Measurements from ENCODE around the gene LSM11.
"Not testable (repeated sequence)": the region's sequence is repeated elsewhere in the genome, so short reads cannot be mapped to it uniquely, and the experiment has no call there.

Gene LSM11

DNA sequence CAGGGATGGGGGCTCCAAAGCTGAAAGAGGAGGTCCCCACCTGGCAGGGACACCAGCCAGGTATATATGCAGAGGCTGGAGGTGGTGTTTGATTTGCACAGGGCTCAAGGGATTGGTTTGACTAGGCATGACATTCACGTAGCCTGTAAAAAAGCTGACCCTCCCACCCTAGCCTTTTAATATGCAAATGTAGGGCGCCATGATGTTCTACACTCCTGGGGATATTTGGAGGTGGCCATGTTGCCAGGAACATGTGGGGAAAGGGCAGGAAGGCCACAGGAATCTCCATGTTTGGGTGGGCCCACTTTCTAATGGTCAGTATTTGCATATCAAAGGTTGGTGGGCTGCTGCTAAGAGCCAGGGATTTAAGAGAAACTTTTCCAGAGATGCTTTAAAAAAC lies 24.3 kb upstream of the LSM11 start:
- TF ChIP-seq, protein P1, sequence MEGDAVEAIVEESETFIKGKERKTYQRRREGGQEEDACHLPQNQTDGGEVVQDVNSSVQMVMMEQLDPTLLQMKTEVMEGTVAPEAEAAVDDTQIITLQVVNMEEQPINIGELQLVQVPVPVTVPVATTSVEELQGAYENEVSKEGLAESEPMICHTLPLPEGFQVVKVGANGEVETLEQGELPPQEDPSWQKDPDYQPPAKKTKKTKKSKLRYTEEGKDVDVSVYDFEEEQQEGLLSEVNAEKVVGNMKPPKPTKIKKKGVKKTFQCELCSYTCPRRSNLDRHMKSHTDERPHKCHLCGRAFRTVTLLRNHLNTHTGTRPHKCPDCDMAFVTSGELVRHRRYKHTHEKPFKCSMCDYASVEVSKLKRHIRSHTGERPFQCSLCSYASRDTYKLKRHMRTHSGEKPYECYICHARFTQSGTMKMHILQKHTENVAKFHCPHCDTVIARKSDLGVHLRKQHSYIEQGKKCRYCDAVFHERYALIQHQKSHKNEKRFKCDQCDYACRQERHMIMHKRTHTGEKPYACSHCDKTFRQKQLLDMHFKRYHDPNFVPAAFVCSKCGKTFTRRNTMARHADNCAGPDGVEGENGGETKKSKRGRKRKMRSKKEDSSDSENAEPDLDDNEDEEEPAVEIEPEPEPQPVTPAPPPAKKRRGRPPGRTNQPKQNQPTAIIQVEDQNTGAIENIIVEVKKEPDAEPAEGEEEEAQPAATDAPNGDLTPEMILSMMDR (IDR thresholded peaks at IDR 0.05; ENCODE audit: borderline replicate concordance, extremely low read depth, low read length, poor library complexity, severe bottlenecking), result no peak
- TF ChIP-seq EZH2 (IDR thresholded peaks at IDR 0.05; ENCODE audit: borderline replicate concordance, low read depth, low read length, severe bottlenecking), result no peak

DNA sequence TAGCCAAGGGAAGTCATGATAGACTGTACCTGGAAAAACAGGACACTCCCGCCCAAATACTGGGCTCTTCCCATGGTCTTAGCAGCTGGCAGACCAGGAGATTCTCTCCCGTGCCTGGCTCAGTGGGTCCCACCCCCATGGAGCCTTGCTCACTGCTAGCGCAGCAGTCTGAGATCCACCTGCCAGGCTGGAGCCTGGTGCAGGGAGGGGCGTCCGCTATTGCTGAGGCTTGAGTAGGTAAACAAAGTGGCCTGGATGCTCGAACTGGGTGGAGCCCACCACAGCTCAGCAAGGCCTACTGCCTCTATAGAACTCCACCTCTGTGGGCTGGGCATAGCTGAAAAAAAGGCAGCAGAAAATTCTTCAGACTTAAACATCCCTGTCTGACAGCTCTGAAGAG lies 22.4 kb upstream of the LSM11 start:
- H3K4me2 ChIP-seq (ENCODE audit: insufficient read depth, low read length), result no peak overlapping the region
- no peaks in the 10 kb centered on the region for H3K9me3 ChIP-seq (ENCODE audit: insufficient read depth, low read length, severe bottlenecking)
- no peak for DNase-seq
- H3K9ac ChIP-seq (ENCODE audit: low read depth, low read length), result no peak overlapping the region
- H3K79me2 ChIP-seq (ENCODE audit: insufficient read depth, low read length), result no peaks in the 10 kb centered on the region
- H3K36me3 ChIP-seq (ENCODE audit: insufficient read depth, low read length), result no peaks in the 10 kb centered on the region
- TF ChIP-seq, protein P1 (IDR thresholded peaks at IDR 0.05; ENCODE audit: borderline replicate concordance, extremely low read depth, low read length, poor library complexity, severe bottlenecking), result no peak
- no peak for TF ChIP-seq EZH2 (IDR thresholded peaks at IDR 0.05; ENCODE audit: borderline replicate concordance, low read depth, low read length, severe bottlenecking)
- H3K4me3 ChIP-seq (ENCODE audit: low read depth in 1 of 2, low read length in 2 of 2), result no peak overlapping the region
- H3K4me1 ChIP-seq (ENCODE audit: insufficient read depth, low read length), result peaks cover 25% of the 10 kb centered on the region
- H3K27me3 ChIP-seq (ENCODE audit: insufficient read depth, low read length, poor library complexity), result no peaks in the 10 kb centered on the region
- no peaks in the 10 kb centered on the region for H4K20me1 ChIP-seq (ENCODE audit: insufficient read depth, low read length)
- H2AFZ ChIP-seq (ENCODE audit: low read depth, low read length), result no peak overlapping the region
- H3K27ac ChIP-seq (ENCODE audit: low read length), result no peak overlapping the region
- no peak for ATAC-seq (ENCODE audit: insufficient read depth, low read depth)

More for the DNA sequence above, 24.3 kb upstream of the LSM11 start:
- Histone ChIP-seq H3K4me3 (ENCODE audit: low read depth in 1 of 2, low read length in 2 of 2) (no peak overlapping the region), H4K20me1 (ENCODE audit: insufficient read depth, low read length) (no peaks in the 10 kb centered on the region), H3K4me1 (ENCODE audit: insufficient read depth, low read length) (peaks cover 25% of the 10 kb centered on the region), H3K27me3 (ENCODE audit: insufficient read depth, low read length, poor library complexity) (no peaks in the 10 kb centered on the region), H3K9me3 (ENCODE audit: insufficient read depth, low read length, severe bottlenecking) (no peaks in the 10 kb centered on the region), H3K79me2 (ENCODE audit: insufficient read depth, low read length) (no peaks in the 10 kb centered on the region), H2AFZ (ENCODE audit: low read depth, low read length) (no peak overlapping the region), H3K9ac (ENCODE audit: low read depth, low read length) (no peak overlapping the region), H3K36me3 (ENCODE audit: insufficient read depth, low read length) (no peaks in the 10 kb centered on the region), H3K4me2 (ENCODE audit: insufficient read depth, low read length) (no peak overlapping the region), H3K27ac (ENCODE audit: low read length) (no peak overlapping the region)
- ATAC-seq (ENCODE audit: insufficient read depth, low read depth) (no peak), DNase-seq (no peak)

DNA sequence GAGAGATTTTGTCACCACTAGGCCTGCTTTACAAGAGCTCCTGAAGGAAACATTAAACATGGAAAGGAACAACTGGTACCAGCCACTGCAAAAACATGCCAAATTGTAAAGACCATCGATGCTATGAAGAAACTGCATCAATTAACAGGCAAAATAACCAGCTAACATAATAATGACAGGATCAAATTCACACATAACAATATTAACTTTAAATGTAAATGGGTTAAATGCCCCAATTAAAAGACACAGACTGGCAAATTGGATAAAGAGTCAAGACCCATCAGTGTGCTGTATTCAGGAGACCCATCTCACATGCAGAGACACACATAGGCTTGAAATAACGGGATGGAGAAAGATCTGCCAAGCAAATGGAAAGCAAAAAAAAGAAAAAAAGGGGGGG lies 20.6 kb upstream of the LSM11 start:
- not testable (repeated sequence) for H3K27me3 ChIP-seq (ENCODE audit: insufficient read depth, low read length, poor library complexity); H3K36me3 ChIP-seq (ENCODE audit: insufficient read depth, low read length); H3K9me3 ChIP-seq (ENCODE audit: insufficient read depth, low read length, severe bottlenecking); H3K4me2 ChIP-seq (ENCODE audit: insufficient read depth, low read length); DNase-seq; H2AFZ ChIP-seq (ENCODE audit: low read depth, low read length); H3K27ac ChIP-seq (ENCODE audit: low read length); H3K9ac ChIP-seq (ENCODE audit: low read depth, low read length); H4K20me1 ChIP-seq (ENCODE audit: insufficient read depth, low read length); H3K79me2 ChIP-seq (ENCODE audit: insufficient read depth, low read length); ATAC-seq (ENCODE audit: insufficient read depth, low read depth); H3K4me3 ChIP-seq (ENCODE audit: low read depth in 1 of 2, low read length in 2 of 2)
- peaks cover 12% of the 10 kb centered on the region for H3K4me1 ChIP-seq (ENCODE audit: insufficient read depth, low read length)

DNA sequence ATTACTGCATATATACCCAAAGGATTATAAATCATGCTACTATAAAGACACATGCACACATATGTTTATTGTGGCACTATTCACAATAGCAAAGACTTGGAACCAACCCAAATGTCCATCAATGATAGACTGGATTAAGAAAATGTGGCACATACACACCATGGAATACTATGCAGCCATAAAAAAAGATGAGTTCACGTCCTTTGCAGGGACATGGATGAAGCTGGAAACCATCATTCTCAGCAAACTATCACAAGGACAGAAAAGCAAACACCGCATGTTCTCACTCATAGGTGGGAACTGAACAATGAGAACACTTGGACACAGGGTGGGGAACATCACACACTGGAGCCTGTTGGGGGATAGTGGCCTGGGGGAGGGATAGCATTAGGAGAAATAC lies 16.9 kb upstream of the LSM11 start:
- H3K36me3 ChIP-seq (ENCODE audit: insufficient read depth, low read length); H3K4me3 ChIP-seq (ENCODE audit: low read depth in 1 of 2, low read length in 2 of 2); H3K79me2 ChIP-seq (ENCODE audit: insufficient read depth, low read length); DNase-seq; H3K9ac ChIP-seq (ENCODE audit: low read depth, low read length); ATAC-seq (ENCODE audit: insufficient read depth, low read depth); H2AFZ ChIP-seq (ENCODE audit: low read depth, low read length); H3K9me3 ChIP-seq (ENCODE audit: insufficient read depth, low read length, severe bottlenecking); H3K4me2 ChIP-seq (ENCODE audit: insufficient read depth, low read length); H4K20me1 ChIP-seq (ENCODE audit: insufficient read depth, low read length); H3K27ac ChIP-seq (ENCODE audit: low read length); H3K27me3 ChIP-seq (ENCODE audit: insufficient read depth, low read length, poor library complexity): not testable (repeated sequence)
- peaks cover 14% of the 10 kb centered on the region for H3K4me1 ChIP-seq (ENCODE audit: insufficient read depth, low read length)

DNA sequence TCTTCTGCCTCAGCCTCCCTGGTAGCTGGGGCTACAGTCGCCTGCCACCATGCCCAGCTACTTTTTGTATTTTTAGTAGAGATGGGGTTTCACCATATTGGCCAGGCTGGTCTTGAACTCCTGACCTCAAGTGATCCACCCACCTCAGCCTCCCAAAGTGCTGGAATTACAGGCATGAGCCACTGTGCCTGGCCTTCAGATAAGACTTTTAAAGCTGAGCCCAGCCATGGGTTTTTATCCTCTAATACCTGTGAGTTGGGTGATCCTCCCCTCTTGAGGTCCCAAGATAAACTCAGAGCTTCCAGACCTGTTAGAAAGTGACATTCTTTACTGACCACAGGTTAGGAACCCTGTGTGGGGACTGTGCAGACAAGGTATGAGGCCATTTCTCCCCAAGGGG lies 15.7 kb upstream of the LSM11 start:
- H3K4me2 ChIP-seq (ENCODE audit: insufficient read depth, low read length); DNase-seq; H3K27me3 ChIP-seq (ENCODE audit: insufficient read depth, low read length, poor library complexity); H3K36me3 ChIP-seq (ENCODE audit: insufficient read depth, low read length); ATAC-seq (ENCODE audit: insufficient read depth, low read depth); H2AFZ ChIP-seq (ENCODE audit: low read depth, low read length); H3K4me3 ChIP-seq (ENCODE audit: low read depth in 1 of 2, low read length in 2 of 2); H4K20me1 ChIP-seq (ENCODE audit: insufficient read depth, low read length); H3K9ac ChIP-seq (ENCODE audit: low read depth, low read length); H3K79me2 ChIP-seq (ENCODE audit: insufficient read depth, low read length); H3K27ac ChIP-seq (ENCODE audit: low read length); H3K9me3 ChIP-seq (ENCODE audit: insufficient read depth, low read length, severe bottlenecking): not testable (repeated sequence)
- H3K4me1 ChIP-seq (ENCODE audit: insufficient read depth, low read length), result peaks cover 21% of the 10 kb centered on the region

Data from DND-41 (cell line).